Liver (tissue), 2 donors: ENCODE results near the gene TEFM.

Source experiments
- TF ChIP-seq, protein P1 (sequence below): IDR thresholded peaks from 2 replicates; pipeline ENCODE4 v1.6.1; 2016; ENCODE audit warnings: antibody characterized with exemption, mild to moderate bottlenecking
- TF ChIP-seq, protein P2 (sequence below): fragments of 150-350 bp; IDR thresholded peaks from 2 replicates; pipeline ENCODE4 v1.5.1; 2017; ENCODE audit warnings: improper control_type of control experiment, low read depth, low read length; ENCODE audit not compliant: missing input control
- donor health status: healthy.

DNA sequence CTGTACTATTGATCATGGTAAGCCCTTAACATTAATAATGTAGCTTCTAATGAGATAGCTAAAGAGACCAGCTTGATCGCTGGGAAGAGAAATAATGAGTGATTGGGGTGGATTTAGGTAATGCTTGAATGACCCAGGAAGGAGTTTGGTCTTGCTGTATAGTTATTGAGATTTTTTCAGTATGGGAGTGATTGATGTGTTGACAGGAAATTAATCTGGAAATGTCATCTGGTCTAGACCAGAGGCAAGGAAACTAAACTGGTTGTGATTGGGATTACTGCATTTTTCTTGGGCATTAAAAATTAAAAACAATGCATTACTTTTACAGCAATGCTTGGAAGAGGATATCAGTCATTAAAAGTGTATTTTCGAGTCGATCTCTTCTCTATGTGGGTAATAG lies 11.8 kb downstream of the TEFM start:
- TF ChIP-seq, protein P1, sequence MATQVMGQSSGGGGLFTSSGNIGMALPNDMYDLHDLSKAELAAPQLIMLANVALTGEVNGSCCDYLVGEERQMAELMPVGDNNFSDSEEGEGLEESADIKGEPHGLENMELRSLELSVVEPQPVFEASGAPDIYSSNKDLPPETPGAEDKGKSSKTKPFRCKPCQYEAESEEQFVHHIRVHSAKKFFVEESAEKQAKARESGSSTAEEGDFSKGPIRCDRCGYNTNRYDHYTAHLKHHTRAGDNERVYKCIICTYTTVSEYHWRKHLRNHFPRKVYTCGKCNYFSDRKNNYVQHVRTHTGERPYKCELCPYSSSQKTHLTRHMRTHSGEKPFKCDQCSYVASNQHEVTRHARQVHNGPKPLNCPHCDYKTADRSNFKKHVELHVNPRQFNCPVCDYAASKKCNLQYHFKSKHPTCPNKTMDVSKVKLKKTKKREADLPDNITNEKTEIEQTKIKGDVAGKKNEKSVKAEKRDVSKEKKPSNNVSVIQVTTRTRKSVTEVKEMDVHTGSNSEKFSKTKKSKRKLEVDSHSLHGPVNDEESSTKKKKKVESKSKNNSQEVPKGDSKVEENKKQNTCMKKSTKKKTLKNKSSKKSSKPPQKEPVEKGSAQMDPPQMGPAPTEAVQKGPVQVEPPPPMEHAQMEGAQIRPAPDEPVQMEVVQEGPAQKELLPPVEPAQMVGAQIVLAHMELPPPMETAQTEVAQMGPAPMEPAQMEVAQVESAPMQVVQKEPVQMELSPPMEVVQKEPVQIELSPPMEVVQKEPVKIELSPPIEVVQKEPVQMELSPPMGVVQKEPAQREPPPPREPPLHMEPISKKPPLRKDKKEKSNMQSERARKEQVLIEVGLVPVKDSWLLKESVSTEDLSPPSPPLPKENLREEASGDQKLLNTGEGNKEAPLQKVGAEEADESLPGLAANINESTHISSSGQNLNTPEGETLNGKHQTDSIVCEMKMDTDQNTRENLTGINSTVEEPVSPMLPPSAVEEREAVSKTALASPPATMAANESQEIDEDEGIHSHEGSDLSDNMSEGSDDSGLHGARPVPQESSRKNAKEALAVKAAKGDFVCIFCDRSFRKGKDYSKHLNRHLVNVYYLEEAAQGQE = no peak
- TF ChIP-seq, protein P2, sequence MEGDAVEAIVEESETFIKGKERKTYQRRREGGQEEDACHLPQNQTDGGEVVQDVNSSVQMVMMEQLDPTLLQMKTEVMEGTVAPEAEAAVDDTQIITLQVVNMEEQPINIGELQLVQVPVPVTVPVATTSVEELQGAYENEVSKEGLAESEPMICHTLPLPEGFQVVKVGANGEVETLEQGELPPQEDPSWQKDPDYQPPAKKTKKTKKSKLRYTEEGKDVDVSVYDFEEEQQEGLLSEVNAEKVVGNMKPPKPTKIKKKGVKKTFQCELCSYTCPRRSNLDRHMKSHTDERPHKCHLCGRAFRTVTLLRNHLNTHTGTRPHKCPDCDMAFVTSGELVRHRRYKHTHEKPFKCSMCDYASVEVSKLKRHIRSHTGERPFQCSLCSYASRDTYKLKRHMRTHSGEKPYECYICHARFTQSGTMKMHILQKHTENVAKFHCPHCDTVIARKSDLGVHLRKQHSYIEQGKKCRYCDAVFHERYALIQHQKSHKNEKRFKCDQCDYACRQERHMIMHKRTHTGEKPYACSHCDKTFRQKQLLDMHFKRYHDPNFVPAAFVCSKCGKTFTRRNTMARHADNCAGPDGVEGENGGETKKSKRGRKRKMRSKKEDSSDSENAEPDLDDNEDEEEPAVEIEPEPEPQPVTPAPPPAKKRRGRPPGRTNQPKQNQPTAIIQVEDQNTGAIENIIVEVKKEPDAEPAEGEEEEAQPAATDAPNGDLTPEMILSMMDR = no peak
